HL-60 (cell line): ENCODE measurements around the gene CLIP2.
"Not testable (repeated sequence)": the region's sequence is repeated elsewhere in the genome, so short reads cannot be mapped to it uniquely, and the experiment has no call there.

ENCODE experiments used
- DNase-seq, 2 experiments: peaks; one replicate each; pipeline ENCODE4 v3.0.0-alpha.2; 2010 to 2020; ENCODE audit warnings: low read depth in 1 of 2, low spot score in 1 of 2
- H3K27ac ChIP-seq: fragments of 250-450 bp; sonication (Bioruptor Pico); replicated peaks from 2 replicates; pipeline ENCODE4 v1.5.1; 2020; ENCODE audit warnings: mild to moderate bottlenecking, moderate library complexity
- H3K27me3 ChIP-seq: fragments of 250-450 bp; sonication (Bioruptor Pico); 2 replicates; pipeline ENCODE4 v1.5.1; 2021; ENCODE audit warnings: mild to moderate bottlenecking, moderate library complexity; ENCODE audit not compliant: insufficient read depth, poor library complexity, severe bottlenecking
- H3K4me3 ChIP-seq: replicated peaks from 2 replicates; pipeline ENCODE4 v1.5.1; 2011; ENCODE audit warnings: mild to moderate bottlenecking, control low read depth, low read length; ENCODE audit not compliant: insufficient read depth
- CTCF ChIP-seq: IDR thresholded peaks from one replicate; pipeline ENCODE4 v1.5.1; 2011; ENCODE audit warnings: low read length, control low read depth, inconsistent platforms; ENCODE audit not compliant: insufficient read depth
- GABPA ChIP-seq: IDR thresholded peaks from 2 replicates; pipeline ENCODE4 v1.6.1; 2012; ENCODE audit warnings: low read depth
- POLR2AphosphoS5 ChIP-seq: IDR thresholded peaks from 2 replicates; pipeline ENCODE4 v1.6.1; 2012; ENCODE audit warnings: low read depth
- REST ChIP-seq: IDR thresholded peaks from 2 replicates; pipeline ENCODE4 v1.6.1; 2012; ENCODE audit warnings: low read depth; ENCODE audit not compliant: insufficient replicate concordance
- SPI1 ChIP-seq: IDR thresholded peaks from 2 replicates; pipeline ENCODE4 v1.6.1; 2012; ENCODE audit warnings: low read depth, mild to moderate bottlenecking, borderline replicate concordance

Gene CLIP2

GRCh38 chr7:74248156-74248555 lies 41.1 kb upstream of the CLIP2 start:
- DNase-seq, result no peak
- TF ChIP-seq SPI1 (no peak), GABPA (no peak), CTCF (no peak), POLR2AphosphoS5 (no peak), REST (no peak)

GRCh38 chr7:74249058-74249457 lies 40.1 kb upstream of the CLIP2 start:
- not testable (repeated sequence) for H3K4me3 ChIP-seq, H3K27me3 ChIP-seq, H3K27ac ChIP-seq, DNase-seq

More at GRCh38 chr7:74248156-74248555, 41.1 kb upstream of the CLIP2 start:
- no peak overlapping the region for H3K27ac ChIP-seq
- H3K27me3 ChIP-seq, result no peaks in the 10 kb centered on the region
- no peak overlapping the region for H3K4me3 ChIP-seq

GRCh38 chr7:74252893-74253292 lies 36.3 kb upstream of the CLIP2 start:
- peak in 1 of 2 experiments; percentile 23 for DNase-seq
- Histone ChIP-seq H3K4me3 (peak overlapping the region; percentile 92), H3K27ac (peak overlapping the region; percentile 87; the same call in 1 of the 2 replicates), H3K27me3 (no peaks in the 10 kb centered on the region)
- TF ChIP-seq REST (no peak), POLR2AphosphoS5 (no peak), GABPA (no peak), CTCF (no peak), SPI1 (no peak)

- no peak for DNase-seq
- Histone ChIP-seq H3K27ac (peak overlapping the region; percentile 87), H3K27me3 (no peaks in the 10 kb centered on the region), H3K4me3 (peak overlapping the region; percentile 92)
- TF ChIP-seq POLR2AphosphoS5 (no peak), GABPA (no peak), SPI1 (no peak), REST (no peak), CTCF (no peak)
These were observed 35.9 kb upstream of the CLIP2 start for GRCh38 chr7:74253331-74253730.
